Activated CD8-positive, alpha-beta memory T cell treated with anti-CD3 and anti-CD28 coated beads, Interleukin-2, amount 10 ng/mL, durations not matched to agents 7 days and 5 days (primary cell): ENCODE data around the gene SYS1. TPM values are rescaled to one million over a fixed set of nuclear protein-coding genes. Genes with fewer than 3 reads are reported as not detected.

Experiments
- ATAC-seq: fragments of 150-1000 bp; cut with Tn5 transposase; one replicate; pipeline ENCODE4 v1.10.0; 2021; ENCODE audit warnings: moderate library complexity
- CTCF ChIA-PET: fragments of 350-600 bp; sonication (Branson Sonifier 250); formaldehyde crosslinking; loops from one replicate; lab custom pipeline; 2021; ENCODE audit warnings: antibody characterized with exemption; lab: Charles Lee
- DNase-seq: peaks from one replicate; pipeline ENCODE4 v3.0.0-alpha.2; 2020
- H3K27ac Mint-ChIP-seq: one replicate; pipeline ENCODE4 v1.8.0; 2021; ENCODE audit warnings: mild to moderate bottlenecking, mixed read lengths
- H3K27me3 Mint-ChIP-seq: one replicate; pipeline ENCODE4 v1.8.0; 2021; ENCODE audit warnings: mixed read lengths
- H3K36me3 Mint-ChIP-seq: one replicate; pipeline ENCODE4 v1.8.0; 2021; ENCODE audit warnings: mild to moderate bottlenecking, mixed read lengths
- H3K4me1 Mint-ChIP-seq: one replicate; pipeline ENCODE4 v1.8.0; 2021; ENCODE audit warnings: mixed read lengths
- H3K4me3 Mint-ChIP-seq: one replicate; pipeline ENCODE4 v1.8.0; 2021; ENCODE audit warnings: mild to moderate bottlenecking, moderate library complexity, mixed read lengths
- H3K9me3 Mint-ChIP-seq: one replicate; pipeline ENCODE4 v1.8.0; 2022; ENCODE audit warnings: low read depth, mixed read lengths
- total RNA-seq, 2 experiments: library from RNA; stranded (reverse); gene quantifications; one replicate each; pipeline ENCODE4 v1.2.3, GENCODE V29; 2021

SYS1 gene
- total RNA-seq, 2 experiments from 2014 or later = 19.6 to 24.9 TPM

GRCh38 chr20:45353746-45354145 is 9.2 kb upstream of the SYS1 start:
- Mint-ChIP-seq H3K27me3 (no peaks in the 10 kb centered on the region), H3K27ac (peak overlapping the region; percentile 91)
- CTCF ChIA-PET = interaction anchor here (1.1 to 11.7 kb wide), 6 partner anchors 9 to 417 kb away, joined by 3 to 120 read pairs (median 18); partner anchors contain the start of gene SYS1

GRCh38 chr20:45354423-45355208 is 8.3 kb upstream of the SYS1 start:
- H3K4me3 Mint-ChIP-seq = peak overlapping the region; percentile 59
- ATAC-seq (no peak), DNase-seq (no peak)
- H3K4me1 Mint-ChIP-seq = peaks cover 54% of the 10 kb centered on the region
- no peaks in the 10 kb centered on the region for H3K9me3 Mint-ChIP-seq
- H3K27me3 Mint-ChIP-seq = no peaks in the 10 kb centered on the region
- H3K36me3 Mint-ChIP-seq = no peaks in the 10 kb centered on the region
- CTCF ChIA-PET = interaction anchor here (1.1 to 11.7 kb wide), 7 partner anchors 8 to 416 kb away, joined by 3 to 120 read pairs (median 4); partner anchors contain the start of gene SYS1
- peak overlapping the region; percentile 91 for H3K27ac Mint-ChIP-seq

More at GRCh38 chr20:45353746-45354145, 9.2 kb upstream of the SYS1 start:
- H3K4me1 Mint-ChIP-seq = peaks cover 52% of the 10 kb centered on the region
- no peaks in the 10 kb centered on the region for H3K9me3 Mint-ChIP-seq
- H3K4me3 Mint-ChIP-seq = no peak overlapping the region
- ATAC-seq = no peak
- no peak for DNase-seq
- H3K36me3 Mint-ChIP-seq = no peaks in the 10 kb centered on the region

DNA sequence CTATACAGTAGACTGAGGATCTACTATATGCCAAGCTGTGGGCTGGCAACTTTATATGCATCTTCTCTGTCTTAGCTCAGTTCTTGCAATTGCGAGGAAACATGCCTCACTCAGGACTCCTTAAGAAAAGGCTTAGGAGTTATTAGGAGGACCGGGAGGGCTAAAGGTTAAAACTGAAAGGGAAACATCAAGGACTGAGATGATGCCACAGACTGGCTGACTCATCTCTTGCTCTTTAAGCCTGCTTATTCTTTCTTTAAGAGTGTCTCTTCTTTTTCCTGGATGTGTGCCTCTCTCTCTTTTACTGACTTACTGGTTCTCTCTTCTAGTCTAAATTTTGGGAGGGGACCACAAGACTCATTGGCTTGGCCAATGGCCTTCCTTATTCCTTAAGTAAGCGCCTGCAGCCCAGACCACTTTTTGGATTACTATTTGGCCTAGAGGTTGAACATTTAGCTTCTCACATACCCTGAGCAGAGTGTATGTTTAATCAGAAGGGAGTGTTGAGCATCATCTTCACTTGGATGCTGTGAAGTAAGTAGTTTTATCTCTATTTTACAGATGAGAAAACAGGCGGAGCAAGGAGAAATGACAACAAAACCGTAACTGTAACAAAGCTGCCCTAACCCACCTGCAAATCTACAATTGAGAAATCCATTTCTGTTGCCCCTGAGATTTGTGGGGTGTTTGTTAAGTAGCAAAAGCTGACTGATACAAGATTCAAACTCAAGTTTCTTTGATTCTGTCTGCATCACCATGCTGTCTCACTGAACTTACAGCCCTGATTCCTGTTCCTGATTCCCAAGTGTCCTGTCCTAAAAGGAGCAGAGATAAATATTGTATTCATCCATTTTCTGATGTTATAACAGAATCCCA is 7.5 kb upstream of the SYS1 start:
- peak; percentile 89 for ATAC-seq
- Mint-ChIP-seq H3K9me3 (no peaks in the 10 kb centered on the region), H3K27me3 (no peaks in the 10 kb centered on the region), H3K27ac (peak overlapping the region; percentile 91), H3K4me3 (peak overlapping the region; percentile 59), H3K36me3 (no peaks in the 10 kb centered on the region), H3K4me1 (peaks cover 52% of the 10 kb centered on the region)
- DNase-seq = no peak
- CTCF ChIA-PET = interaction anchor here (1.1 to 11.7 kb wide), 6 partner anchors 18 to 415 kb away, joined by 3 to 120 read pairs (median 4); no protein-coding TSS in a partner anchor

- H3K27me3 Mint-ChIP-seq = peaks cover 3% of the 10 kb centered on the region
- no peak overlapping the region for H3K4me3 Mint-ChIP-seq
- peaks cover 58% of the 10 kb centered on the region for H3K4me1 Mint-ChIP-seq
- DNase-seq = no peak
- ATAC-seq = no peak
- no peak overlapping the region for H3K27ac Mint-ChIP-seq
- CTCF ChIA-PET = interaction anchor here (1.1 to 19.3 kb wide), 9 partner anchors 10 to 412 kb away, joined by 3 to 478 read pairs (median 8); no protein-coding TSS in a partner anchor
- no peaks in the 10 kb centered on the region for H3K9me3 Mint-ChIP-seq
- no peaks in the 10 kb centered on the region for H3K36me3 Mint-ChIP-seq
Observed at GRCh38 chr20:45358282-45359068, 4.5 kb upstream of the SYS1 start.

- no peak overlapping the region for H3K4me3 Mint-ChIP-seq
- CTCF ChIA-PET = interaction anchor here (1.0 to 19.3 kb wide), 6 partner anchors 11 to 412 kb away, joined by 4 to 478 read pairs (median 110); partner anchors contain the start of gene SDC4
- H3K4me1 Mint-ChIP-seq = peaks cover 57% of the 10 kb centered on the region
- peaks cover 3% of the 10 kb centered on the region for H3K27me3 Mint-ChIP-seq
- H3K9me3 Mint-ChIP-seq = no peaks in the 10 kb centered on the region
- ATAC-seq = no peak
- H3K36me3 Mint-ChIP-seq = no peaks in the 10 kb centered on the region
- DNase-seq = no peak
- no peak overlapping the region for H3K27ac Mint-ChIP-seq
Observed at GRCh38 chr20:45359069-45359405, 3.9 kb upstream of the SYS1 start.

DNA sequence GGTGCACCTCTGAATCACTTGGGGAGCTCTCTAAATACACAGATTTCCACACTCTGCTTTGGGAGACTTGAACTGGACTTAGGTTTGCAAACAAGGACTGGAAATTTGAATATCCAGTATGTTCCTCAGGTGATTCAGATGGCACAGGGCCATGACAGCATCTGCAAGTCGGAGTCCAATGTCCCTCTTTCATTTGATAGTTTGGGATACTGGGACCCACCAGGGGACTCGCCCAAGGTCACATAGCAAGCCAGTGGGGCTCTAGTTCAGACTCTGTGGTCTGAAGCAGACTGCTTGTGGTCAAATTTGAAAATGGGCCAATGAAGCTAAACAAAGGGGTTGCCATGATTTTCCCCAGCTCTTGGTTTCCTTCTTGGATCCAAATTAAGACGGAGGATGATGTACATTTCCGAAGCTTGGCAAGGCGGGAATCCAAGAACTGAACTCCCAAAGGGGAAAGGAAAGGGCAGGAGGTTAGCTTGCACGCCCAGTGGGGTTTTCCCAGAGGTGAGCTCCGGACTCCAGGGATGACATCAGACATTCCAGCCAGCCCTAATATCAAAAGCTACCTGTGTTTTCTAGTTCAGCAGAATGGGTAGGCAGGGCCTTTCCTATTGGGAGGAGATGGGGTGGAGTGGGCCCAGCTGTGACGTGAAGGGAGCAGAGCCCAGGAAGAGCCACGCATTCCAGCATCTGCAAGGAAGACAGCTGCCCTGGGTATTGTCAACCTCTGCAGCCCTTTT is 3.4 kb upstream of the SYS1 start:
- DNase-seq (no peak), ATAC-seq (no peak)
- Mint-ChIP-seq H3K27ac (no peak overlapping the region), H3K36me3 (no peaks in the 10 kb centered on the region), H3K4me1 (peaks cover 54% of the 10 kb centered on the region), H3K9me3 (no peaks in the 10 kb centered on the region), H3K27me3 (peaks cover 3% of the 10 kb centered on the region), H3K4me3 (no peak overlapping the region)
- CTCF ChIA-PET = interaction anchor here (1.0 to 19.3 kb wide), 7 partner anchors 11 to 411 kb away, joined by 3 to 478 read pairs (median 100); partner anchors contain the start of gene SDC4

- peaks cover 12% of the 10 kb centered on the region for H3K36me3 Mint-ChIP-seq
- ATAC-seq (no peak), DNase-seq (no peak)
- H3K27ac Mint-ChIP-seq = no peak overlapping the region
- H3K27me3 Mint-ChIP-seq = peaks cover 3% of the 10 kb centered on the region
- CTCF ChIA-PET = interaction anchor here (0.8 to 19.3 kb wide), 15 partner anchors 9 to 409 kb away, joined by 3 to 478 read pairs (median 10); partner anchors contain the start of gene PIGT
- H3K4me3 Mint-ChIP-seq = no peak overlapping the region
- H3K4me1 Mint-ChIP-seq = peaks cover 51% of the 10 kb centered on the region
- no peaks in the 10 kb centered on the region for H3K9me3 Mint-ChIP-seq
Observed at GRCh38 chr20:45361793-45362192, 1.2 kb upstream of the SYS1 start.

- Mint-ChIP-seq H3K36me3 (peaks cover 27% of the 10 kb centered on the region), H3K9me3 (no peaks in the 10 kb centered on the region), H3K4me1 (peaks cover 54% of the 10 kb centered on the region), H3K4me3 (peak overlapping the region; percentile 100), H3K27me3 (peaks cover 3% of the 10 kb centered on the region), H3K27ac (peak overlapping the region; percentile 97)
- CTCF ChIA-PET = interaction anchor here (0.7 to 19.3 kb wide), 26 partner anchors 10 to 606 kb away, joined by 3 to 478 read pairs (median 6); partner anchors contain the start of genes PIGT and SDC4
- DNase-seq = peak; percentile 39
- ATAC-seq = no peak
Observed at GRCh38 chr20:45363611-45364492, 896 bp downstream of the SYS1 start.

DNA sequence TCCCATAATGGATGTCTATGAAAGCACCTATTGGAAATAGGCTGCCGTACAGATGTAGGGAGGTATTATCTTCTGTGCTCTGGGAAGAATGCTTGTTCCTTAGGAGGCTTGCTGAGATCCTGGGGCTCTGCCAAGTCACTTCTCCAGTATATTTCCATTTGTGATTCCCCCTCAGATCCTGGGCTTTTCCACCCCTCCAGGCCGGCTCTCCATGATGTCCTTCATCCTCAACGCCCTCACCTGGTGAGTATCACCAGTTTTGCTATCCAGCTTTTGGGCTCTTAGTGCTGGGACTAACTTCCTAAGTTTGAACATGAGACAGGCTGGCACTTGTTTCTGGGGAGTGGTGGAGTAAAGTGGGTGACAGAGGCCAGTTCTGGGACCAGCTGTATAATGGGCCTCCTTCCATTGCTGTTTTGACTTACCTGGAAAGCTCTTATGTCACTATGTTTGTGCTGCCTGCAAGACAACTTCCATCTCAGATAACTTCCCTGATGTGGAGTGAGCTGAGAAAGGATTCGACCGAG is 2.6 kb downstream of the SYS1 start:
- DNase-seq (peak; percentile 30), ATAC-seq (no peak)
- Mint-ChIP-seq H3K36me3 (peaks cover 27% of the 10 kb centered on the region), H3K4me1 (peaks cover 56% of the 10 kb centered on the region), H3K9me3 (no peaks in the 10 kb centered on the region), H3K27me3 (peaks cover 3% of the 10 kb centered on the region), H3K4me3 (no peak overlapping the region), H3K27ac (no peak overlapping the region)
- CTCF ChIA-PET = interaction anchor here (0.7 to 19.3 kb wide), 6 partner anchors 8 to 295 kb away, joined by 3 to 478 read pairs (median 110); partner anchors contain the start of gene PIGT

- Mint-ChIP-seq H3K27ac (no peak overlapping the region), H3K36me3 (peaks cover 27% of the 10 kb centered on the region), H3K27me3 (peaks cover 3% of the 10 kb centered on the region), H3K9me3 (no peaks in the 10 kb centered on the region), H3K4me3 (no peak overlapping the region), H3K4me1 (peaks cover 56% of the 10 kb centered on the region)
- CTCF ChIA-PET = interaction anchor here (19.3 kb wide), 1 partner anchor 68 kb away, joined by 478 read pairs; no protein-coding TSS in a partner anchor
- ATAC-seq = no peak
- no peak for DNase-seq
Observed at GRCh38 chr20:45366192-45366591, 3.2 kb downstream of the SYS1 start.

DNA sequence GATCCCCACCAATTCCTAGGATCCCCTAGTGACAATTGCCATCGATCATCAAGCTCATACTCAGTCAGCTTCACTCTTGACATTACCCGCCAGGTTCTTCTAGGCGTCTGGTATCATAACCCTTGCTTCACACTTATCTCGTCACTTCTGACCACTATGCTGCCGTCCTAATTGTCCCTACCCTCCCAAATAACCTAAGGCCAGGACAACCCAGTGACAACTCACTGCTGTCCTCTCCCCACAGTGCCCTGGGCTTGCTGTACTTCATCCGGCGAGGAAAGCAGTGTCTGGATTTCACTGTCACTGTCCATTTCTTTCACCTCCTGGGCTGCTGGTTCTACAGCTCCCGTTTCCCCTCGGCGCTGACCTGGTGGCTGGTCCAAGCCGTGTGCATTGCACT is 3.7 kb downstream of the SYS1 start:
- DNase-seq (no peak), ATAC-seq (no peak)
- CTCF ChIA-PET = interaction anchor here (19.3 kb wide), 1 partner anchor 67 kb away, joined by 478 read pairs; no protein-coding TSS in a partner anchor
- Mint-ChIP-seq H3K9me3 (no peaks in the 10 kb centered on the region), H3K4me3 (no peak overlapping the region), H3K36me3 (peaks cover 27% of the 10 kb centered on the region), H3K27ac (no peak overlapping the region), H3K27me3 (peaks cover 3% of the 10 kb centered on the region), H3K4me1 (peaks cover 56% of the 10 kb centered on the region)
